OCI-LY7 (cell line): Measurements from ENCODE around the gene SLC2A13. TPM values are rescaled to one million over a fixed set of nuclear protein-coding genes. Genes with fewer than 3 reads are reported as not detected.

Source experiments
- BruUV-seq: library from RNA; stranded (reverse); fragments of 400-500 nt; replicated peaks from 2 replicates; lab custom pipeline; 2021; lab: Mats Ljungman, UMichigan
- CTCF ChIA-PET: fragments of 300-600 bp; sonication (Branson Sonifier 250); formaldehyde crosslinking; loops from one replicate; lab custom pipeline; 2022; ENCODE audit warnings: antibody characterized with exemption; ENCODE audit not compliant: unreplicated experiment; lab: Charles Lee
- POLR2A ChIA-PET: fragments of 300-600 bp; sonication (Branson Sonifier 250); formaldehyde crosslinking; loops from one replicate; lab custom pipeline; 2022; ENCODE audit warnings: antibody characterized with exemption; lab: Charles Lee
- DNase-seq: peaks from one replicate; pipeline ENCODE4 v3.0.0-alpha.2; 2015; ENCODE audit warnings: low spot score
- H2AFZ ChIP-seq: fragments of 200-600 bp; sonication (generic), shearing (Covaris generic); 2 replicates; pipeline ENCODE4 v1.6.1; 2014; ENCODE audit warnings: mild to moderate bottlenecking, antibody characterized with exemption, low read length, moderate library complexity
- H3K27ac ChIP-seq: fragments of 200-600 bp; sonication (generic); 2 replicates; pipeline ENCODE4 v1.5.1; 2014; ENCODE audit warnings: mixed run types, low read depth, mild to moderate bottlenecking, moderate library complexity, low read length, inconsistent platforms; ENCODE audit not compliant: poor library complexity, severe bottlenecking
- H3K36me3 ChIP-seq: fragments of 200-600 bp; sonication (generic); 2 replicates; pipeline ENCODE4 v1.6.1; 2014; ENCODE audit warnings: mild to moderate bottlenecking, antibody characterized with exemption, low read length, moderate library complexity, mixed read lengths; ENCODE audit not compliant: insufficient read depth
- H3K4me1 ChIP-seq: fragments of 200-600 bp; sonication (generic); 2 replicates; pipeline ENCODE4 v1.5.1; 2014; ENCODE audit warnings: mild to moderate bottlenecking, low read length; ENCODE audit not compliant: insufficient read depth, poor library complexity, severe bottlenecking
- H3K4me2 ChIP-seq: fragments of 200-600 bp; sonication (generic); 2 replicates; pipeline ENCODE4 v1.6.1; 2014; ENCODE audit warnings: mild to moderate bottlenecking, low read length
- H3K4me3 ChIP-seq: fragments of 200-600 bp; sonication (generic); 2 replicates; pipeline ENCODE4 v1.5.1; 2014; ENCODE audit warnings: mild to moderate bottlenecking, low read depth, low read length; ENCODE audit not compliant: poor library complexity, severe bottlenecking
- H3K79me2 ChIP-seq: fragments of 200-600 bp; sonication (generic); 2 replicates; pipeline ENCODE4 v1.6.1; 2016; ENCODE audit warnings: low read depth, mild to moderate bottlenecking, low read length, moderate library complexity, mixed read lengths; ENCODE audit not compliant: insufficient read depth
- H3K9me2 ChIP-seq: fragments of 200-600 bp; sonication (generic); 2 replicates; pipeline ENCODE4 v1.6.1; 2016; ENCODE audit warnings: mild to moderate bottlenecking, low read length, mixed read lengths; ENCODE audit not compliant: insufficient read depth
- H3K9me3 ChIP-seq: fragments of 200-600 bp; sonication (generic); 2 replicates; pipeline ENCODE4 v1.6.1; 2014; ENCODE audit warnings: mild to moderate bottlenecking, mixed run types, low read length, mixed read lengths
- H4K20me1 ChIP-seq: fragments of 200-600 bp; sonication (generic); 2 replicates; pipeline ENCODE4 v1.6.1; 2014; ENCODE audit warnings: mild to moderate bottlenecking, antibody characterized with exemption, low read length, moderate library complexity, mixed read lengths; ENCODE audit not compliant: insufficient read depth
- EZH2phosphoT487 ChIP-seq: fragments of 200-600 bp; sonication (generic); IDR thresholded peaks from 2 replicates; pipeline ENCODE4 v1.6.1; 2018; ENCODE audit warnings: low read depth, borderline replicate concordance, mild to moderate bottlenecking, mixed run types, antibody characterized with exemption, low read length, moderate library complexity, mixed read lengths
- intact Hi-C: fragments of 100-400 bp; cut with micrococcal nuclease; formaldehyde crosslinking; loops from one replicate; pipeline ENCODE4 v1.10.0; 2022; ENCODE audit not compliant: unreplicated experiment
- total RNA-seq, 2 experiments: library from RNA; depleted of rRNA in 1 of 2; stranded (reverse); fragments of >200 nt in 1 of 2; shearing (Covaris generic) in 1 of 2; gene quantifications; 2 replicates each; pipeline ENCODE4 v1.2.3, GENCODE V29; 2014 to 2022
- TF ChIP-seq, protein P1 (sequence below): fragments of 200-600 bp; sonication (generic); conservative IDR thresholded peaks from 2 replicates; pipeline ENCODE4 v1.5.1; 2014; ENCODE audit warnings: mild to moderate bottlenecking, antibody characterized with exemption, low read length, moderate library complexity, mixed read lengths

Gene SLC2A13
- total RNA-seq, 2 experiments from 2014 or later: 12.4 to 16.5 TPM

DNA sequence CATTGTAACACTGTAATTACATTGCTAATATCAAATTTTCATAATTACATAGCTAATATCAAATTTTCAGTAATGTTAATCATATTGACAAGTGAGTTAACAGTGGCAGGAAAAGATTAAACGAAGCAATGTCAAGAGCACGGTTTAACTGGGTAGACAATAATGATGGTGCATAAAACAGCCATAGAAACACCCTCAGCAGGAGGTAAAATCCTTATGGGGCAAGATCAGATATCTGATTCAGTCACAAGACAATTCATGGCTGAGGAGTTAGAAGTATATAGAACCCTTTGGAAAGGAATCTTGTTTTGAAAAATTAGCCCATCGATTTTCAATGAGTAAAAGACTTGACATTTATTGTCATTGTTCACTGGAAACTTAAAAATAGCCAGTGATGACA lies 190.6 kb downstream of the SLC2A13 start:
- Histone ChIP-seq H3K4me2 (no peak overlapping the region), H3K79me2 (no peaks in the 10 kb centered on the region), H2AFZ (no peak overlapping the region), H3K4me3 (no peak overlapping the region), H3K4me1 (no peaks in the 10 kb centered on the region), H4K20me1 (no peaks in the 10 kb centered on the region), H3K9me2 (no peaks in the 10 kb centered on the region), H3K9me3 (no peaks in the 10 kb centered on the region), H3K36me3 (no peaks in the 10 kb centered on the region), H3K27ac (no peak overlapping the region)
- POLR2A ChIA-PET: interaction anchor here (0.7 kb wide), 2 partner anchors 9 to 110 kb away, joined by 3 read pairs; no protein-coding TSS in a partner anchor
- CTCF ChIA-PET: no interaction called here
- TF ChIP-seq, protein P1, sequence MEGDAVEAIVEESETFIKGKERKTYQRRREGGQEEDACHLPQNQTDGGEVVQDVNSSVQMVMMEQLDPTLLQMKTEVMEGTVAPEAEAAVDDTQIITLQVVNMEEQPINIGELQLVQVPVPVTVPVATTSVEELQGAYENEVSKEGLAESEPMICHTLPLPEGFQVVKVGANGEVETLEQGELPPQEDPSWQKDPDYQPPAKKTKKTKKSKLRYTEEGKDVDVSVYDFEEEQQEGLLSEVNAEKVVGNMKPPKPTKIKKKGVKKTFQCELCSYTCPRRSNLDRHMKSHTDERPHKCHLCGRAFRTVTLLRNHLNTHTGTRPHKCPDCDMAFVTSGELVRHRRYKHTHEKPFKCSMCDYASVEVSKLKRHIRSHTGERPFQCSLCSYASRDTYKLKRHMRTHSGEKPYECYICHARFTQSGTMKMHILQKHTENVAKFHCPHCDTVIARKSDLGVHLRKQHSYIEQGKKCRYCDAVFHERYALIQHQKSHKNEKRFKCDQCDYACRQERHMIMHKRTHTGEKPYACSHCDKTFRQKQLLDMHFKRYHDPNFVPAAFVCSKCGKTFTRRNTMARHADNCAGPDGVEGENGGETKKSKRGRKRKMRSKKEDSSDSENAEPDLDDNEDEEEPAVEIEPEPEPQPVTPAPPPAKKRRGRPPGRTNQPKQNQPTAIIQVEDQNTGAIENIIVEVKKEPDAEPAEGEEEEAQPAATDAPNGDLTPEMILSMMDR: no peak
- no peak for TF ChIP-seq EZH2phosphoT487
- DNase-seq: no peak
- no TSS peak for BruUV-seq
- intact Hi-C loops: no loop called here

DNA sequence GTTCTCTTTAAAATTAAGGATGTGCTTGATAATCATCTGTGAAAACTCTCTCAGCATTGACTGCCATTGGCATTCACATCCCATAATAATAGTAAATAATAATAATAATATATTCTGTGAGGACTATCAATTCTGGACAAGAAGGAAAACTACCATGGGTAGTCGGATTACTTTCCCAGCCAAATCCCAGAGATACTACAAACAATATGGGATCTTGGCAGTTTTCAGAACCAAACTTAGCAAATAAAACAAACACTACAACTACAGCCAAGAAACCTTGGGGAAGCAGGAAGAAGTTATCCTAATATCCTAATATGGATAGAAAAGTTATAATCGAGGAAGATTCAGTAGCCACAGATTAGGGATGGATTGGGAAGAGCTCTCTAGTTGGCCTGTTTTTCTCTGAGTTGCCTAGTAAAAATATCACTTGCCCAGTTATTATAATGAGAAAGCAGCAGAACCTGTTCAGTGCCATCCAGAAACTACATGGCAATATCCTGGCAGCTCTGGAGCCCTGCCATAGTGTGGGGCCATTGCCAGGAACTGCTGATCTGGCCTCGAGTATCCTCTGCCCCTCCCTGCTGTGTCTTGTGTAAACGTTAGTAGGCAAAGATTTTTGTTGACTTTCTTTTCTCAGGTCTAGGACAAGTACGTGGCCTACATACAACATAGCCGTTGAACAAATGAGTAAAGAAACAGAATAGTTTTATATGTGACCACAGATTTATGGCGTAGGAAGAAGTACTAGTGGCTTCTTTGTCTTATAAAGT lies 193.5 kb downstream of the SLC2A13 start:
- TF ChIP-seq, protein P1: no peak
- TF ChIP-seq EZH2phosphoT487: no peak
- Histone ChIP-seq H3K9me3 (no peaks in the 10 kb centered on the region), H3K4me2 (no peak overlapping the region), H4K20me1 (no peaks in the 10 kb centered on the region), H3K27ac (no peak overlapping the region), H2AFZ (no peak overlapping the region), H3K36me3 (no peaks in the 10 kb centered on the region), H3K4me3 (no peak overlapping the region), H3K79me2 (no peaks in the 10 kb centered on the region), H3K9me2 (no peaks in the 10 kb centered on the region), H3K4me1 (no peaks in the 10 kb centered on the region)
- ChIA-PET CTCF (no interaction called here), POLR2A (no interaction called here)
- no TSS peak for BruUV-seq
- no peak for DNase-seq
- intact Hi-C loops: no loop called here

DNA sequence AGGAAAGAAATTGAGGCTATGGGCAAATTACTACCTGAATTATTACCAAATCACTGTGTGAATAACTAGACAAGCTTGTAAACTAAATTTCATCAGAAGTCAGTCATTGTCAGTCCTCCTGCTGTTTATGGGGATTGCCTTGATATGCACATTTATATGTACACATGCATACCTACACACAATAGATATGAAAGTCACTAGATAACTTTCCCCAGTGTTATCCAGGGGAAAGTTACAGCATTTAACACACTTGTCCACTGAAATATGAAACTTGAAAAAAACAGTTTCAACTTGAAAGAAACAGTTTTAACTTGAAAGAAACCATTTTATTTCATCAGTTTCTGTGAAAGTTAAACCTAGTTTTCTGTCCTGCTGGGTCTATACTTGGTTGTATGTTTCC lies 199.6 kb downstream of the SLC2A13 start:
- ChIA-PET POLR2A (interaction anchor here (0.7 kb wide), 1 partner anchor 26 kb away, joined by 4 read pairs; no protein-coding TSS in a partner anchor), CTCF (no interaction called here)
- Histone ChIP-seq H3K9me3 (no peaks in the 10 kb centered on the region), H2AFZ (no peak overlapping the region), H3K4me2 (no peak overlapping the region), H4K20me1 (no peaks in the 10 kb centered on the region), H3K36me3 (no peaks in the 10 kb centered on the region), H3K4me1 (no peaks in the 10 kb centered on the region), H3K4me3 (no peak overlapping the region), H3K27ac (no peak overlapping the region), H3K79me2 (no peaks in the 10 kb centered on the region), H3K9me2 (no peaks in the 10 kb centered on the region)
- intact Hi-C loops: no loop called here
- DNase-seq: no peak
- BruUV-seq: no TSS peak
- TF ChIP-seq EZH2phosphoT487: no peak
- TF ChIP-seq, protein P1: no peak
